Measurements from ENCODE around the gene TTC4.

TTC4 gene

GRCh38 chr1:54788459-54788858, 72.8 kb downstream of the TTC4 start:
- no peak for DNase-seq

GRCh38 chr1:54791880-54792522, 76.3 kb downstream of the TTC4 start:
- DNase-seq, result no peak

Measured in NCI-H510A treated with DMSO at 0.1 percent for 48 hours (cell line).